HG02678 (cell line): ENCODE results near the gene ADGRG7.
"Not testable (repeated sequence)": the region's sequence is repeated elsewhere in the genome, so short reads cannot be mapped to it uniquely, and the experiment has no call there.

Experiments
- ATAC-seq: cut with Tn5 transposase; IDR thresholded peaks from one replicate; pipeline ENCODE4 v1.9.1; 2021; ENCODE audit warnings: mild to moderate bottlenecking, moderate library complexity; ENCODE audit not compliant: unreplicated experiment

Gene ADGRG7

DNA sequence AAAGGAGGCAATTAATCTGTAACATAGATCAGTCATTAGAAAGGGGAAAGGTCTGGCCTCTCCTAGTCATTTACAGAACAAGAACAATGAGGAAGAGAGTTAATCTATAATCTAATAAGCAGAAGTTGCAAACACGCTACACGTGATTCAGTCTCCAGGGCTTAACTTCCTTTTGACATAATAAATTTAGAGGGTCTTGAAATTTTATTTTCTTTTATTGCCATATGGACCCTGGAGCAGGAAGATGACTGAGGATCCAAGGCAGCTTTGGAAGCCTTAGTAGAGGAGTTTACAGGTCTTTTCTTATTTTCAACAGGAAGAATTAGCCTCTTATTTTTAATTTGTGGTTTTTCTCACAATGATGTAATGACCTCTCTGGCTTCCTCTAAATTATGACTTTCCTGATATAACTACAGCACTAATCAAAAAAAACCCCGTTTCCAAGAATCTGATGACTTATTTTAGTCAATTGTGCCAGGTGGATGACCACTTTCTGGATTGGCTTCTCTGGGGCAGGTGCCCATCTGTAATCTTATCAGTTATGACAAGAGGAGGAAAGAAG, 32.2 kb downstream of the ADGRG7 start:
- ATAC-seq, result peak; percentile 80

DNA sequence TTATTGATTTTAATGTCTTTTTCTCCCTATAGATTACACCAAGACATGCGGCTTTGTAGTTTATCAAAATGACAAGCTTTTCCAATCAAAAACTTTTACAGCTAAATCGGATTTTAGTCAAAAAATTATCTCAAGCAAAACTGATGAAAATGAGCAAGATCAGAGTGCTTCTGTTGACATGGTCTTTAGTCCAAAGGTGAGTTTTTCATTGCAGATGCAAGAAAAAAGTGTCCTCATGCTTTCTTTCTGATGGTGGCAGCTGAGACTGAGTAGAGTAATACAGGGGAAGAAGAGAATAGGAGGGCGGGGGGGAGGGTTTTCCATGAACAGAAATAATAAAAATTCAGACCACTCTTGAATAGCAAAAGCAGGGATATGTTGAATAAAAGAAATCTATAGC, 36.5 kb downstream of the ADGRG7 start:
- ATAC-seq, result no peak

GRCh38 chr3:100647171-100647570, 37.8 kb downstream of the ADGRG7 start:
- ATAC-seq, result no peak

DNA sequence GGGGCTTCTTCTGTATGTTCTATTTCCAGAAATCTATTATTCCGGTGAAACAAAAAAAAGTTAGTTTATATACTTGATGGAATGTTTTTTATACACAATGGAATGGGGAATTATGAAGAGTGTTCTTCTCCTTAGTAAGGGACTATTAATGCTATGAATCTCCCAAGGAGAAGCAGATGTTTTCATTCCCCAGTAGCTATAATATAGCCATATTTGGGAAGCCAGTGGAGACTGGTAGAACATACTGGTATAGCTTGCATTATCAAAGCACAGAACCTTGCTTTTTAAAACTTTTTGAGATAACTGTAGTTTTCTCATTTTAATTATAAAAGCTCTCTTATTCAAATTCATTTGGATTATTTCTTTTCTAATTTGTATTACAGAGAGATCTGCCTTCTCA, 38.3 kb downstream of the ADGRG7 start:
- no peak for ATAC-seq

DNA sequence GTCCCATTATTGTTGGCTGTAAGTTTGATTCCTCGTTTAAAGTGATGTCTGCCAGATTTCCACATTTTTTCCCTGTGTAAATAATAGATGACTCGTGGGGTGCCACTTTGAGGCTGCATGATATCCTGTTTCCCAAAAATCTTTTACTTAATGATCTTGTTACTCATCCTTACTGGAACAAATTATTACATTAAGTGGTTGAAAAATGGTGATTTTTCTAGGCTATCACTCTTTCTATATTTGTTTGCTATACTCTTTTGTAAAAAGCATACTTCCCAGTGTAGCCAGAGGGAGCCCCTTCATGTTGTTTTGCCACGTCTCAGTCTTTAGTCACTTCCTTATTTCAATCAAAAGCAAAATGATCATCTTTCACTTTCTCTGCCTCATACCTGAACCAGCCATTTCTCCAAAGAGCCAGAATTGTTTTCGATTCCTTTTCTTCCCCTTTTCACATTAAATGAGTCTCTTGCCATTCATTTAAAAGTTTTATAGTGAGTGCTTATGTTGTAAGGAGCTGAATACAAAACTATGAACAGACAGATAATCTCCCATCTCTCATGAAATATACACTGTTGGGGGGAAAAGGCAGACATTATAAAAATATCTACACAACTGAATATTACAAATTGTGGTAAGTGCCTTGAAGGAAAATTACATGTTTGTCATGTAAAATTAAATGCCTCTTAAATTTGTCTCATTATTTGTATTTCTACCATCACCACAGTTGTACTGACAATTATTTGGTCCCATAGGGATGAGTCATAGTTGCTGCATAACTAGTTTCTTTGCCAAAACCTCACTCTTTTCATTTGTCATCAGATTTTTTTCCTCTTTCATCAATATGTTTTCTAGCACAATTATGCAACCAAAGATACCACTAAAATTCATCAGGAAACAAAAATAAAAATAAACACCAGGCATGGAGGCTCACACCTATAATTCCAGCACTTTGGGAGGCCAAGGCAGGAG, 41.5 kb downstream of the ADGRG7 start:
- peak; percentile 99 for ATAC-seq

- ATAC-seq, result no peak
Measured at GRCh38 chr3:100653604-100654294, 44.3 kb downstream of the ADGRG7 start.

- no peak for ATAC-seq
Measured at GRCh38 chr3:100656945-100657344, 47.5 kb downstream of the ADGRG7 start.

DNA sequence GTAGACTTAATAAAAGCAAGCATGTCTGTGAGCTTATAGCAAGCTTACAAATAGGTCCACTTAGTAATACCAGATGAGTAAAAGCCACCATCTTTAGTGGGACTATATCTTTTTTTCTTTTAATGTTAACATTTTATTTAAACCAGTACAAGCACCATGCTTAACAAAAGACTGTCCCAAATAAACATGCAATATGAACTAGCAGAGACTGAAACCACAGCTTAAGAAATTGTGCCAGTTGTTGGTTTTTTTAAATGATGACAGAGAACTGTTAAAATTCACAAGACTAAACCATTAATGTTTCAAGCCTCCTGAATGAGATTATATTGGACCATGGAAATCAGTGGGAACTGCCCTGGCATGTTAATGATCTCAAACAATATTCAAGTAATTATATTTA, 51.9 kb downstream of the ADGRG7 start:
- ATAC-seq, result not testable (repeated sequence)

GRCh38 chr3:100662113-100662823, 52.9 kb downstream of the ADGRG7 start:
- no peak for ATAC-seq

DNA sequence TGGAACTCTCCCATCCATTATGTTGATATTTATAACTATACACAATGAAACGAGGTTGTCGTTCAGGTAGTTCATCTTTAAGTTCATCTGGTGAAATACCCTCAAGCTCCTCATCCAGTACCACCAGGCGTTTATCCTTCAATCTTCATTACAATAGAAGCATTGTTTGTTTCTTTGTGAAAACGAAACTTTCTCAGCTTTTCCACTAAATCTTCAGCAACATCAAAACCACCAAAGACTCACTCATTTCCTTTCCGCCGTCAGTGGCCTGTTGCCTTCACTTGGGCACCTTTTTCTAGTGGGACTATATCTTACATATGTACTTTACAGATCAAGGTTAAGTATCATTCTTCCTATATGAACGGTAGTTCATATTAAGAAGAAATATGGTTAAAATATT, 55.8 kb downstream of the ADGRG7 start:
- no peak for ATAC-seq

DNA sequence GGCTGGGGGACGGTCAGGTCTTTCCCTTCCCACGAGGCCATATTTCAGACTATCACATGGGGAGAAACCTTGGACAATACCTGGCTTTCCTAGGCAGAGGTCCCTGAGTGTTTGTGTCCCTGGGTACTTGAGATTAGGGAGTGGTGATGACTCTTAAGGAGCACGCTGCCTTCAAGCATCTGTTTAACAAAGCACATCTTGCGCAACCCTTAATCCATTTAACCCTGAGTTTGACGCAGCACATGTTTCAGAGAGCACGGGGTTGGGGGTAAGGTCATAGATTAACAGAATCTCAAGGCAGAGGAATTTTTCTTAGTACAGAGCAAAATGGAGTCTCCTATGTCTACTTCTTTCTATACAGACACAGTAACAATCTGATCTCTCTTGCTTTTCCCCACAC, 57.3 kb downstream of the ADGRG7 start:
- ATAC-seq, result not testable (repeated sequence)

DNA sequence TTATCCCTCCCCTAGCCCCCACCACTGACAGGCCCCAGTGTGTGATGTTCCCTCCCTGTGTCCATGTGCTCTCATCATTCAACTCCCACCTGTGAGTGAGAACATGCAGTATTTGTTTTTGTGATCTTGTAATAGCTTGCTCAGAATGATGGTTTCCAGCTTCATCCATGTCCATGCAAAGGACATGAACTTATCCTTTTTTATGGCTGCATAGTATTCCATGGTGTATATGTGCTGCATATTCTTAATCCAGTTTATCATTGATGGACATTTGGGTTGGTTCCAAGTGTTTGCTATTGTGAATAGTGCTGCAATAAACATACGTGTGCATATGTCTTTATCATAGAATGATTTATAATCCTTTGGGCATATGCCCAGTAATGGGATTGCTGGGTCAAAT, 57.9 kb downstream of the ADGRG7 start:
- ATAC-seq, result not testable (repeated sequence)

DNA sequence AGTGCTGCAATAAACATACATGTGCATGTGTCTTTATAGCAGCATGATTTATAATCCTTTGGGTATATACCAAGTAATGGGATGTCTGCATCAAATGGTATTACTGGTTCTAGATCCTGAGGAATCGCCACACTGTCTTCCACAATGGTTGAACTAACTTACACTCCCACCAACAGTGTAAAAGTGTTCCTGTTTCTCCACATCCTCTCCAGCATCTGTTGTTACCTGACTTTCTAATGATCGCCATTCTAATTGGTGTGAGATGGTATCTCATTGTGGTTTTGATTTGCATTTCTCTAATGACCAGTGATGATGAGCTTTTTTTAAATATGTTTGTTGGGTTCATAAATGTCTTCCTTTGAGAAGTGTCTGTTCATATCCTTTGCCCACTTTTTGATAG, 61.6 kb downstream of the ADGRG7 start:
- not testable (repeated sequence) for ATAC-seq

- no peak for ATAC-seq
Measured at GRCh38 chr3:100681496-100681895, 72.1 kb downstream of the ADGRG7 start.

DNA sequence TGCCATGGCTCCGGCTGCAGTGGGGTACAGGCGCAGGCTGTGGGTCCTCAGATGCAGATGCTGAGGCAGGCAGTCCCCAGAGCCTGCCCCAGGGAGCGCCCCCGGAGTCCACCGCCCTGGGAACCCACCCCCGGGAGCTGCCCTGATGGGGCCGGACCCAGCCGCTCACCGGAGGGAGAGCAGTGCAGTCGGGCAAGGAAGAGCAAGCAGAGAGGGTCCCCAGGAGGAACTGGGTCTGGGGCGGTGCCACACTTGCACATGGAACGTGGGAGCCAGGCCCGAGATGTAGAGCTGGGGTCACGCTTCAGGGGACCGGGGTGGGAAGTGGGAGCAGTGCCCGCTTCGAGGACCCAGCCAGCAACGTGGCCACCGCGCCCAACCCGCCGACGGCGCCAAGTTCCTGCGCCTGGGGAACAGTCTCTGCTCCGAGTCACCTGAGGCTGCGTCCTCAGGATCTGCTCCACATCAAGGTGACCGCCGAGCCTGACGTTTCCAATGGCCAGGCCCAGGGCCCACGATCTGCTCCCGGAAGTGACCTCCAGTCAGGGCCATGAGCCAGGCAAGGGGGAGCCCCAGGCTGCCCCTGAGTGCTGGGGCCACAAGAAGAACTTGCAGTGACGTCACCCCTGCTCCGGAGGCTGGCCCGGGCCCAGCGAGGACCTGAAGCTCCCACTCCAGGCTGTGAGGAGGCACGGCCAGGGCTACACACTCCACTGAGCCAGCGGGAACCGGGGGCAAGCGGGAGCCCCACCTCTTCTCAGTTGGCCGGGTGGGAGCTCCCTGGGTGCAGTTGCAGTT, 72.9 kb downstream of the ADGRG7 start:
- no peak for ATAC-seq

GRCh38 chr3:100682854-100683760, 73.7 kb downstream of the ADGRG7 start:
- no peak for ATAC-seq

- ATAC-seq, result no peak
Measured at GRCh38 chr3:100693225-100693624, 83.8 kb downstream of the ADGRG7 start.

DNA sequence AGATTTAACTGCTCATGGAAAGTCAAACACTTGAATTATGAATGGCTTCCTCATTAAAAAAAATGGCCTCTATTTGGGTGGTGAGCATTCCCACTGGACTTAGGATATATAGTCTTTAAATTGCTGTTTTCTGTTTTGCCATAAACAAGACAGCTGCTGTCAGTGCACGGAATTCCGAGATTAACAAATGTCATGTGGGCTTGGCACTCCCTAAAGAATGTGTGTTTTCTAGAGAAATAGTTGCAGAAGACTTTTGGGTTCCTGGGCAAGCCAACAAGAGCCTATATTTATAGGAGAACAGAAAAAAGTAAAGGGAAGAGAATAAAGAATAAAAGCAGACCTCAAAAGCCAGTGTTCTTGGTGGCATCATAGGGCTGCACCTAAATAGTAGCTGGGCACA, 86.3 kb downstream of the ADGRG7 start:
- ATAC-seq, result no peak

DNA sequence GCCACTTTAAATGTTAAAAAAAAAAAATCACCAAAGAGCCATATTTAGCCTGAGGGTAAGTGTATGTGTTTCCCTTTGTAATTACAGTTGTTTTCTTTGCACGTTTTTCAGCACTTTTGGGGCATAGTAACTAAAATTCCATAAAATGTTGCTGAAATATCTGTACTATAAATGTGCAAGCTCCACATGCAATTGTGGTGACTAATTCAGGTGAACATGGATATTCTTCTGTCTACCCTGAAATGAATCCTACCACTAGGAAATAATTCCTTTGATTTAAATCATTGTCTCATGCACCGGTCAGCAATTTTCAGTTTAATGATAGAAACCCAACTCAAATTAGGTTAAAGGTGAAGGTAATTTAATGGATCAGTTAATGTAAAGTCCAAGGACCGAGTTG, 86.8 kb downstream of the ADGRG7 start:
- ATAC-seq, result no peak
